NCI-H146 treated with DMSO at 0.1 percent for 48 hours (cell line): Measurements from ENCODE around the gene KLHL30.
A peak's percentile ranks its signal among the peaks of the same experiment; 100 is the strongest.

Experiments
- DNase-seq: peaks from one replicate; lab custom pipeline; 2025; ENCODE audit not compliant: unreplicated experiment; lab: John Stamatoyannopoulos, UW

KLHL30 gene, protein sequence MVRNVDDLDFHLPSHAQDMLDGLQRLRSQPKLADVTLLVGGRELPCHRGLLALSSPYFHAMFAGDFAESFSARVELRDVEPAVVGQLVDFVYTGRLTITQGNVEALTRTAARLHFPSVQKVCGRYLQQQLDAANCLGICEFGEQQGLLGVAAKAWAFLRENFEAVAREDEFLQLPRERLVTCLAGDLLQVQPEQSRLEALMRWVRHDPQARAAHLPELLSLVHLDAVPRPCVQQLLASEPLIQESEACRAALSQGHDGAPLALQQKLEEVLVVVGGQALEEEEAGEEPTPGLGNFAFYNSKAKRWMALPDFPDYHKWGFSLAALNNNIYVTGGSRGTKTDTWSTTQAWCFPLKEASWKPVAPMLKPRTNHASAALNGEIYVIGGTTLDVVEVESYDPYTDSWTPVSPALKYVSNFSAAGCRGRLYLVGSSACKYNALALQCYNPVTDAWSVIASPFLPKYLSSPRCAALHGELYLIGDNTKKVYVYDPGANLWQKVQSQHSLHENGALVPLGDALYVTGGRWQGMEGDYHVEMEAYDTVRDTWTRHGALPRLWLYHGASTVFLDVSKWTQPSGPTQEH

DNA sequence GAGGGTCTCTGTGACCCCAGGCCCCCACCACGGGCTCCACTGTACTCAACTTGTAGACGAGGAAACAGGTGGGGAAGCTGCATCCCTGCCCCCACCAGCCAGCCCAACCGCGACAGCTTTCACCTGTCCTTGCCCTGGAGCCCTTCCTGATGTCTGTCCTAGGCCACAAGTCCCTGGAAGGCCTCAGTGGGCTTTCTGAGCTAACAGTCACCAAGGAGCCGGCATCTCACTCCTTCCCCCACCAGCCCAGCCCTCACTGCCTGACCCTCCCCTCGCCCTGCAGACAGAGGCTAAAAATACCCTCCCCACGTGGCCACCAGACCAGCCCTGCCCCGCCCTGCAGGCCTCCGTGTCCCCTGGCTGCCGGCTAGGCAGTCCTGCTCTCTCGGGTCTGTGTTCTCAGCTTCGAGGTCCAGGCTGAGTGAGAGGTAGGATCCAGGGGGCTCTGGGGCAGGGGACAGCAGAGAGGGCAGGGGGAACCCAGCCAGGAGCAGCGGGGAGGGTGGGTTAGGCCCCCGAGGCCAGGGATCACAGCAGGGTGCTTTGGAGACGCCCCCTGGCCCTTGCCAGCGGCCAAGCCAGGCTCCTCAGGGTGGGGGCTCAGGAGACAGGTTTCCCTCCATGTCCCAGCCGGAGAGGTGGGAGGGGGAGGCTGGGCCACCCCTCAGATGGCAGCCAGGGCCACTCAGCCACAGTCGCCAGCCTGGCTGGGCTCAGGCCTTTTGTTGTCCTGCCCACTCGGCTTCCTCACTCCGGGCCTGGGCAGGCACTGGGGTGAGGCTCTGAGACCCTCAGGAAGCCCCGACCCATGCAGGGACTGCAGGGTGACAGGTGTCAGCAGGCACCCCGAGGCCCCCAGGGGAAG lies at the start of gene KLHL30:
Gene KLHL30 (plus strand): TSS at position 338 of the 865 bp plus-strand sequence. CDS start 2,087 bp downstream, outside the sequence.
- DNase-seq, result no peak

DNA sequence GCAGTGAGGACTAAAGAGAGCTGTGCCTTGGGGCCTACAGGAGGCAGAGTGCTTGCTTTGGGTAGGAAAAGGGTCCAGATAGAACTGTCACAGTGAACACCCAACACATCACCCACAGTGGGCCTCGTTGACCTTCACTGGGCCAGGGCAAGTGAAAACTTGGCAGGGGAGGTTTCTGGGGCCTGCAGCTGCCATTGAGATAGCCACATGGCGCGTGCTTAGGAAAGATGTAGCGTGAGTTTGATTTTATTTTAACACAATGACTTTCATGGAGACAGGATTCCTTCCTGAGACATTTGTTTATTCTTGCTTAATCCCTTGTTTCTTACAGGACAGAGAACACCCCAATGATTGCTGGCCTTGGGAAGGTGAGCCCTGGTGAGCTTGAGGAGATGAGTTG lies 47.6 kb upstream of the KLHL30 start:
- no peak for DNase-seq

DNA sequence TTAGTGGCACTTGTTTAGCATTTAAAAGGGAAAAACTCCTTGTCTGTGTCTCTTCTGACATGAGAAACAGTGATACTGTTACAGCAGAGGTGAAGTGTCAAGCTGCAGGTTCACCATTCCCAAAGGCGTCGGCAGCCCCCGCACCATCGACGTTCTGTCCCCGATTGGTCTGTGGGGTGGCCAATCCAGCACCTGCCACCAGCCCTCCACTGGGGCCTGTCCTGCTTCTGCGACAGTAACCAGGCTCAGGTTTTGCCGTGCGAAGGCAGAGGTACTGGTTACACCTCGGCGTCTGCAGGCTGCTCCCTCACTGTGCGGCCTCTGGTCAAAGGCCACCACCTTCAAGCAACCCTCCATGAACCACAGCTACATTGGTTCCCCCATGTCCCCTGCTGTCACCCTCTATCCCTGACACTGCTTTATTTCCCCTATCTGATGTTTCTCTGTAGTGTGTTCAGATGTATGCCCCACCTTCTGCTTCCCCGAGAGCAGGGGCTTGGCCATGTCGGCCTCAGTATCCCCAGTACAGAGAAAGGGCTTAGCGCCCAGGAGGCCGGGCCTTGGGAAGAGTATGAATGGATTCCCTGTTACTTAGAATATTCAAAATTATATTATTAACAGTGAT lies 46.9 kb upstream of the KLHL30 start:
- DNase-seq, result no peak

DNA sequence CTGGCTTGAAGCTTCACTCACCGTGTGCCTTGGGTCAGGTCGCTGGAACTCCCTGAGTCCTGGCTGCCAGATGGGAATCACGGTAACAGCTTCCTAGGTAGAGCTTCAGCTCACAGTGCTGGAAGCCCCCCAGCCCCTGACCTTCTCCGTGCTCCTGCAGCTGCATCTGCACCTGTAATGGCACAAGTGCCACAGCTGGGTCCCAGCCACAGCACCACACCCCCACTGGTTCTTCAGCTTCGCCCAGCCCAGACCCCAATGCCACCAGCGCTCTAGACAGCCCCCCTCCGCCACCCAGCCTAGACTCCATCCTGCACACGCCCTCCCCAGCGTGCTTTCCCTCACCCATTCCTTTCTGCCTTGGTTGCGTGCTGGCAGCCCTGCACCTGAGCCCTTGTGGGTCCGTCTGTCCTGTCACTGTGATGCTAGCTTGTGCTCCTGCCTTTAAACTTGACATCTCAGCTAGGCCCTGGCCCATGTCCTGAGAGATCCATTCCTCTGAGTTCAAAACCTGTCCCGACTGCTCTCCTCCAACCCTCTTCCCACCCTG lies 45.9 kb upstream of the KLHL30 start:
- DNase-seq, result no peak

DNA sequence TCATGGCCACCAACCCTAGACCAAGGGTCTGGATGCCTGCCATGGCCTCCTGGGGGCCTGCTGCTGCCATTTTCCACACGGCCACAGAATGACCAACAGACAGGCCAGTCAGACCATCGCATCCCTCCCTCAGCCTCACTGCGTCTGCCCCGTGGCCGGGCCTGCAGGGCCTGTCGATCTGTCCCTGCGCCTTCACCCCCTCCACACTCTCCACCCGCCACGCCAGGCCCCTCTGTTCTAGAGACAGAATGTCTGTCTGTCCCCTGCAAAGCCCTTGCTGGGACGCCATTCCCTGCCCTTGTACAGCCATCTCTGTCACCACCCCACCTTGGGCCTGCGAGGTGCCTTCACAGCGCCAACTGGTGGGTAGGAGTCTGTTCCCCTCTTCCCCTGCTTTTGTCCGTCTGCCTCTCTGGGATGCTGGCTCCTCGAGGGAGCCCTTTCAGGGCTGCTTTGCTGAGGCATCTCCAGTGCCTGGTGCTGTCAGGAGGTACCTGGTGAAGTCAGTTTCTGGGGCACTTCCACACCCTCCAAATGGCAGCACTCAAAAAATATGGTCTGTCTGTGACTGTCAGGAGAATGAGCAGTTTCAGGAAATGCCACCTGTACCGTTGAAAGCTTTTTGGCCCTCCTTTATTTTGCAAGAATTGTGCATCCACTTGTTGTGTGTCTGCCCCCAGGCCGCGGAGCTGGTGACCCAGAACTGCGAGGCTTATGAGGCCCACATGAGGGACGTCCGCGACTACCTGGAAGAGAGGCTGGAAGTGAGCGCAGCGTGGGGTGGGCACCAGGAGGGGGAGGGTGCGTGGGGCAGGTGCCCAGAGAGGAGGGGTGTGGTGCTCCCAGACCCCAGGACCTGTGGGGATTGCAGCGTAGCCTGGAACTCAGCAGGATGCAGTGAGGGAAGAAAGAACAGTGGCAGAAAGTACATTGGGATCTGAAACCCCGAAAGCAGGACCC lies 45.0 kb upstream of the KLHL30 start:
- DNase-seq, result no peak

DNA sequence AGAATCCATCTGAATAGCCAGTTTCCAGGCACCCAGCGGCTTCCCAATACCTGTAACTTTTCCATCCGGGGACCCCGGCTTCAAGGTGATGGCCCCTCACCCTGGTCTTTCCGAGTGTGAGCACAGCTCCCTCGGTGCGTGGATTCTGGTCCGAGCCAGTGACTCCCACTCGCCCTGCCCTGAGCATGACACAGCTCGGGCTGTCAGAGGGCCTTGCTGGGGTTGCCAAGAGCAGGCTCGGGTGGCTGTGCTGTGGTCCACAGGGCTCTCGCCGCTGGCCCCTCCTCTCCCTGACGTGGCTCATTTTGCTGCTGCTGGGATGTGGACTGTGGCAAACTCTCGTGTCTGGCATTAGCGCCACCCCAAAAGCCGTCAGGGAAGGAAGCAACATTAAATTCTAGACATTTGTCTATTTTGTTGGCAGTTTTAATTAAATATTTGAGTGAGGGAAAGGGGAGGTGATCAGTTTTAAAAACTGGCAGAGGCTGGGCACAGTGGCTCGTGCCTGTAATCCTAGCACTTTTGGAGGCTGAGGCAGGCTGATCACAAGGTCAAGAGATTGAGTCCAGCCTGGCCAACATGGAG lies 43.9 kb upstream of the KLHL30 start:
- DNase-seq, result no peak

DNA sequence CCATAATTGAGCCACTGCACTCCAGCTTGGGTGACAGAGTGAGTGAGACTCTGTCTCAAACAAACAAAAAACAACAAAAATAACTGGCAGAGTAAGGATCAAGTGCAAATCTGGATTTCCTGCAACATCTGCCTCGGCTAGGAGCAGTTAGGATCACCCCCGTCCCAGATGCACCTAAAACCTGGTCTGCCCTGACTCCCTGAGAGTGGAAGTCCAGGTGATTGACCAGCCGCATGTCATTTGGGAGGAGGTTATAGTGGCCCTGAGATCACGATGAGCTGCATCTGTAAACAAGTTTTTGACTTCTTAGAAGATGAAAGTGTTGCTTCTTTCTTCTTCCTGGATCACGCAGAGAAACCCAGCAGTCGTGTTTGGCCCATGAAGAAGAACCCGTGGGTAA lies 43.3 kb upstream of the KLHL30 start:
- DNase-seq, result no peak

DNA sequence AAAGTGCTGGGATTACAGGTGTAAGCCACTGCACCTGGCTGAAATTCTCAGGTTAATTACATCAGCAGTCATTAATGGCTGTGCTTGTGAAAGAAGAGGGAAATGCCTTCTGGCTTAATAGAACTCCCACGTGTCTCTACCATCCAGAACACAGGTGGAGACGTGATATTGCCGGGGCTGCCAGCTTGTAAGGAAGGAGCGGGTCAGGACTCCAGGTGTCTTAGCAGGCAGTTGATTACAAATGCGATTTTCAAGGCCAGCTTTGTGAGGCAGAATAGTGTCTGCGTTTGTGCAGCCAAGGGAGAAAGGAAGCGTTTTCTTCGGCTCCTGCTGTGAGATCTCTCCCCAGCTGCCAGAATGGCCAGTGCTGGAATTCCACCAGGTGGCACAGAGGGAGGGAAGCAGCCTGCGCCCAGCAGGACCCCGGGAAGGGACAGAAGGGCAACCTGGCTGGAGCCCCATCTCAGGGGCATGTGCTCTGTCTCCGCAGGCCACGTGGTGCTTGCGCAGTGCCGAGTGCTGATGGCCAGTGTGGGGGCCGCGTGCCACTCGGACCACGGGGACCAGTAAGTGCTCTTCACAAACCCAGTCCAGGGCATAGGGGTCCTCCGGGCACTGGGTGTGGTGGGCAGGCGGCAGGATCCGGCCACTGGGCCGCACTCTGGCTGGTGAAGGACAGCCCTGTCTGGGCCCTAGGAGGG lies 42.0 kb upstream of the KLHL30 start:
- DNase-seq, result peak; percentile 85

DNA sequence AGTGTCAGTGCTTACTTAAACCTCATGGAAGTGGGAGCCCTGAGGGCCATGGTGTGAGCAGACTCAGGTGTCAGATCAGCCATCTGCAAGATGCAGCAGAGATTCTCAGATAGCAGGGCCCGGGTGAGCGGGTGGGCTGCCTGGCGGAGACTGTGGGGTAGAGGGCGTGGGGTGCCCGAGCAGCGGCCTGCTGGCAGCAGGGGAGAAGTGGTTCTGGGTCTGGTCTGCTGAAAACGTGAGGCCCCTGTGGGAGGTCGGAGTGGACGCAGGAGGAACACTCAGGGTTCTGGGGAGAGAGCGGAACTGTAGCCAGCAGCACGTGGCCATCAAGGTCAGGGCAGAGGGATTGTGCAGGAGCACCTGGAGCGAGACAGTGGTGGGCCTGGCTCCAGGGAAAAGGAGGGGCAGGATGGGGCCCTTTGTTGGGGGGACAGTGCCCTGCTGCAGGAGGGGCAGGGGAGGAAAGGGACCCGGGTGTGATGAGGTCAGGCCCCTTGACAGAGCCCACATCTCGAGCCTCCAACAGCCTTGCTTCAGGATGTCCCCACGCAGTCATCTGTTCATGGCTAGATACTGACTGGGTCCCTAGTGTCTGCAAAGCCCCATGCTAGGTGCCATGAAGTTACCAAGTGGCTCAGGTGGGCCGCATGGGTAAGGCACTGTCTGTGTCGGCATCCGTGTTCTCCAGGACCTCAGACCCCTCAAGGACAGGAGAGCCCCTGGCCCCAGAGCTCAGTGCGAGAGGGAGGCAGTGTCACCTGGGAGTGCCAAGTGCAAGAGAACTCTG lies 41.1 kb upstream of the KLHL30 start:
- no peak for DNase-seq

DNA sequence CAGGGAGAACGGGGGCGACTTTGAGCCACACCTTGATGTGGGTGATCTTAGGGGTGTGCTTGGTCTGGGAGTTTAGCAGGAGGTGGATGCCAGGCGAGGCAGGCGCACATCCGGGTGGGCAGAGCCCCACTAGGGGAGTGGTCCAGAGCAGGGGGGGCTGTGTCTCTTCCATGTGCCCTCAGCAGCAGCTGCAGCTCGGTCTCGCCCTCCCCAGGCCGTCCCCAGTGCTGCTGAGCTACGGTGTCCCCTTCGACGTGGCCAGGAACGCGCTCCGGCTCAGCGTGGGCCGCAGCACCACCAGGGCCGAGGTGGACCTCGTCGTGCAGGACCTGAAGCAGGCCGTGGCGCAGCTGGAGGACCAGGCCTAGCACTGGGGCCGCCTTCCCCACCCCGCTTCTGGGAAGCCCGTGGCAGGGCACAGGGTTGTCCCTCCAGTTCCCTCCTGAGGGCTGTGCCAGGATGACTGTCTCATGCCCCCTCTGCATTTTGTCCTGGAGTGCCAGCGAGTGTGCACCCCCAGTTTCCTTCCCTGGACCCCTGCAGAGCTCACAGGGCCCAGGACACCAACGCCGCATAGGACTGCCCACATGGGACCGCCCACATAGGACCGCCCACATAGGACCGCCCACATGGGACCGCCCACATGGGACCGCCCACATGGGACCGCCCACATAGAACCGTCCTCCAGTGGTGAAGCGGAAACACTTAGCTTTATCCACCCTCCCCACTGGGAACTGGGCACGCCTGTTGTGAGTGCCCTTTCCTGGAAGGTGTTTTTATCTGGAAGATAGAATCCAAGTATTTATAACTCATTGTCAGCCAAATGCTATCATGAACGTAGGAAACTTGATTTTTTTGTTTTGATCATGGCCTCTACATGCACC lies 40.2 kb upstream of the KLHL30 start:
- DNase-seq, result no peak

DNA sequence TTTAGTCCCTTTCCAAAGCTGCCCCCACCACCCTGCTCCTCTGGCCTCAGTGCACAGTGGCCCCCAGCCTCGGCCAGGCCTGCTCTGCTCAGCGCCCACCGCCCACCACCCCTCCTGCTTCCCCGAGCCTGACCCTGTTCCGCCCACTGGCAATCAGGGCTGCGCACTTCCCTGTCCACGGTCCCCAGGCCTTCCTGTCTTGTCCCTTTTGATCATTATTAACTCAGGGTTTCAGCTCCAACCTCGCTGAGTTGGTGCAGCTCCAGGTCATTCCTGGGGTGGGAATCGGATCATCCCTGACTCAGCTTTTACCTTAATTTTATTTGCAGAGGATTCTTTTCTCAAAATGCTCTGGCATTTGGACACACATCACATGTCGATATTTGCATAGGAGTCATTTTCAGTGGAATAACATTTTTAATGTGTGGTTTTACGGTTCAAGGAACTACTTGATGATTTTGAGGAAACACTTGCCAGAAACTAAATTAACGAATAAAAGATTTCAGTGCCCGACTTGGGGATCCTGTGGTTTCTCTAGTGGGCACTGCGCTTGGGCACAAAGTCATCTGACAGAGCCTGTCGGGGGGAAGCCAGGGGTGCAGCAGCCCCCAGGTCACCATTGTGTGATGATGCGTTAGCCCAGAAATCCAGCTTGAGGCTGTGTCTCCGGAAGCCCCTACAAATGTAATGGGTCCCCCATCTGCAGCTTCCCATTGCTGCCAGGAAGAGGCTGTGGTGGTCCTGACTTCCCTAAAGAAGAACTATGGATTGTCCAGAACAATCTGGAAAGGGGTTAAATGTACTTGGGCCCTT lies 39.4 kb upstream of the KLHL30 start:
- DNase-seq, result no peak

DNA sequence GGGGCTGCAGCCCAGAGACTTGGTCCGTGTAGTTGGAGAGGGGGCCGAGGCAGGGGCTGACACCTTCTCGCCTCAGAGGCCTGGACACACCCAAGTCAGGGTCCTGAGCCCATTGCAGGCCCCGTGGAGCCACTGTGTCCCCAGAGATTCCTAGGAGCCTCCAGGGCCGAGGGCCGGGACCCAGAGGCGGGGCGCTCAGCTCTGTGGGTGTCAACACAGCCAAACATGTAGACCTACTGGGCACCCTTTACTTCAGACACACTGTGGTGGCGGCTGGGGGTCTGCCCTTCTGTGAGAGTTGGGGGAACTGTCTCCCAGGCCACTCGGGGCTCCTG lies 38.8 kb upstream of the KLHL30 start:
- no peak for DNase-seq

DNA sequence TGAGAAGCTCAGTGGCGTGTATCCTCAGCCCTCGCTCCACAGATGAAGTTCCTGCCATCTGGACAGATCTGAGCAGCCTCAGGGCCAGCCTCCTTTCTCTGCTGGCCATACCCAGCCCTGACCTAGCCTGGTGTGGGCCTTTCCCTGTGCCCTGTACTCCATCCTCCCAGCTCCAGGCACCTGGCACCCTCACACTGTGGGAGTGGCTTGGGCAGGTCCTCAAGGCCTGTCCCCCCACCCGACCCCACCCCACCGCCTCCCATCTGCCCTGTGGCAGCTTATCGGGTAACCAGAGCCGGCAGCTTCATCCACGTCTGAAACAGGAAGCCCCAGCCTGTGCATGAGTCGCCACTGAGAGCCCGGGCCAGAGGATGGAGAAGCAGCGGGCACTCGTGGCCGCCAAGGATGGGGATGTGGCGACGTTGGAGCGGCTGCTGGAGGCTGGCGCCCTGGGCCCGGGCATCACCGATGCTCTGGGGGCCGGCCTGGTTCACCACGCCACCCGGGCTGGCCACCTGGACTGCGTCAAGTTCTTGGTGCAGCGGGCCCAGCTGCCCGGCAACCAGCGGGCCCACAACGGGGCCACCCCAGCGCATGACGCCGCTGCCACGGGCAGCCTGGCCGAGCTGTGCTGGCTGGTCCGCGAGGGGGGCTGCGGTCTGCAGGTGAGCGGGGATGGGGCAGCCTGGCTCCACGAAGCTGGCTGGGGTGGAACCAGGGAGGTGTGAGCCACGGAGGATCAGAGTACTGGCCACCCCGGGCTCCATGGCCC lies 38.2 kb upstream of the KLHL30 start, which contains the start of gene ESPNL:
Gene ESPNL (plus strand): TSS at position 292 of the 772 bp plus-strand sequence. CDS start 80 bp downstream, at position 372.
- DNase-seq, result no peak

DNA sequence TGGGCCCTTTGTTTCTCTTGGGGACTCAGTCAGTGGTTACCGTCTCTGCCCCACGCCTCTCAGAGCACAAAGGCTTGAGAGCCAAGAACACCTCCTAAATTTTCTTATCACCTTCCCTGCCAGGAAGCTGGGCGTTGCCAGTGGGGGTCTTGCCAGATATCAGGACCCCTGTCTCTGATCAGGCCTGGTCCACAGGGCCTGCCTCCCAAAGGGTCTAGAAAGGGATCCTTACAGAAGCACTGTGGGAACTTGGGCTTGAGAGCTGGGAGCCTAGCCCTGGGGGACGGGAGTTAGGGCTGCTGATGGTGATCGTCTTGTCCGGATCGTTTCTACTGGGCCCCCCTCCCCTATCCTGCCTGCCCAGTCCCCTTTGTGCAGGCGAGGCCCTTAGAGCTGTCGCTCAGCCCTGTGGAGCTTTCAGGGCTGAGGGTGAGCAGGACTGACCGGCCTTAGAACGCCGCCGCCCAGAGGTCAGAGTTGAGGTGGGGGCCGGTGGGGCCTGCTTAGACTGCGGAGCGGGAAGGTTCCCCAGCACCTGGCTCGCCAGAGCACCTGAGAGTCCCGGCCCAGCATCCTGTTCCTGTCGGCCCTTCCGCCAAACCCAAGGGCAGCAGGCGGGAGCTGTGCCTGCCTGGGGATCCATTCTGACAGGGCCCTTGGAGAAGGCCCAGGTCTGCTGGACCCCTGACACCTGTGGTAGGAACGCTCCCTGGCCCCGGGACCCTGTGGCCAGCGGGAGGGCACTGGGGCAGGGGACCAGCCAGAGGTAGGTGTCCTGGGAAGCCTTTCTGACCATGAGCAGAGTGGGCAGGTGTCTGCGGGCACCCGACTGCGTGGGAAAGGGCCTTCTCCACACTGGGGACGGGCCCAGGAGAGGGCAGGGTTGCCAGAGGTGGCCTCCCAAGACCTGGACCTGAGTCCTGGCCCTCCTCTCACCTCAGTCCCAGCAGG lies 37.4 kb upstream of the KLHL30 start:
- DNase-seq, result no peak
